Endothelial cell of umbilical vein (primary cell): ENCODE data around the gene SLC46A2. TPM values are rescaled to one million over a fixed set of nuclear protein-coding genes. Genes with fewer than 3 reads are reported as not detected.

Experiments
- BruUV-seq: library from RNA; stranded (reverse); fragments of 400-500 nt; replicated peaks from 2 replicates; lab custom pipeline; 2021; lab: Mats Ljungman, UMichigan
- CTCF ChIA-PET: fragments of 300-600, 350-600 bp; sonication (Branson Sonifier 250); formaldehyde crosslinking; loops from one replicate; lab custom pipeline; 2021; ENCODE audit warnings: antibody characterized with exemption, inconsistent platforms; lab: Charles Lee
- POLR2A ChIA-PET: fragments of 300-600, 350-600 bp; sonication (Branson Sonifier 250); formaldehyde crosslinking; loops from one replicate; lab custom pipeline; 2021; ENCODE audit warnings: antibody characterized with exemption, inconsistent platforms; lab: Charles Lee
- DNase-seq: peaks from one replicate; pipeline ENCODE4 v3.0.0-alpha.2; 2011; ENCODE audit warnings: low read depth, low spot score
- FAIRE-seq: peaks from 2 replicates; lab custom pipeline; 2011; peaks lifted over from hg19 to GRCh38; lab: Jason Lieb, UNC
- H2AFZ ChIP-seq: 2 replicates; pipeline ENCODE4 v1.6.0; 2012; ENCODE audit warnings: low read depth, low read length, control low read depth, inconsistent platforms
- H3K27ac ChIP-seq: 2 replicates; pipeline ENCODE4 v1.5.1; 2011; ENCODE audit warnings: low read depth, mild to moderate bottlenecking, control low read depth, low read length, moderate library complexity; ENCODE audit not compliant: insufficient read depth
- H3K27me3 ChIP-seq, 2 experiments: 2 replicates each; pipeline versions ENCODE4 v1.6.0 to v1.6.1; 2011; ENCODE audit warnings: low read length in 2 of 2, mixed read lengths in 1 of 2; ENCODE audit not compliant: control insufficient read depth in 2 of 2, insufficient read depth in 2 of 2
- H3K36me3 ChIP-seq, 2 experiments: 2 replicates in 1 of 2; 3 replicates in 1 of 2; pipeline ENCODE4 v1.5.1; 2011; ENCODE audit warnings: low read length in 2 of 2, mild to moderate bottlenecking in 1 of 2, moderate library complexity in 1 of 2; ENCODE audit not compliant: control insufficient read depth in 2 of 2, insufficient read depth in 2 of 2; ENCODE audit errors: extremely low read depth in 1 of 2
- H3K4me1 ChIP-seq: 3 replicates; pipeline ENCODE4 v1.5.1; 2011; ENCODE audit warnings: mild to moderate bottlenecking, low read length; ENCODE audit not compliant: control insufficient read depth, insufficient read depth; ENCODE audit errors: extremely low read depth
- H3K4me2 ChIP-seq: 2 replicates; pipeline ENCODE4 v1.6.1; 2011; ENCODE audit warnings: low read length, control low read depth, mixed read lengths; ENCODE audit not compliant: insufficient read depth
- H3K4me3 ChIP-seq, 3 experiments: fragments of 200-600 bp in 1 of 3; sonication (generic), shearing (Covaris generic) in 1 of 3; replicated peaks in 1 of 3; 2 replicates each; pipeline ENCODE4 v1.5.1; 2011 to 2016; ENCODE audit warnings: control low read depth in 3 of 3, low read length in 3 of 3, mild to moderate bottlenecking in 2 of 3, inconsistent platforms in 1 of 3, low read depth in 1 of 3, moderate library complexity in 1 of 3; ENCODE audit not compliant: insufficient read depth in 1 of 3
- H3K79me2 ChIP-seq: 2 replicates; pipeline ENCODE4 v1.6.0; 2012; ENCODE audit warnings: low read length, inconsistent platforms; ENCODE audit not compliant: control insufficient read depth, insufficient read depth
- H3K9ac ChIP-seq: replicated peaks from 2 replicates; pipeline ENCODE3; 2011; ENCODE audit warnings: low read length, control low read depth; ENCODE audit not compliant: insufficient read depth; ENCODE audit errors: extremely low read depth
- H3K9me1 ChIP-seq: replicated peaks from 3 replicates; pipeline ENCODE4 v1.6.0; 2011; ENCODE audit warnings: mild to moderate bottlenecking, low read length; ENCODE audit not compliant: control insufficient read depth, insufficient read depth; ENCODE audit errors: extremely low read depth
- H3K9me3 ChIP-seq: replicated peaks from 2 replicates; pipeline ENCODE4 v1.5.1; 2012; ENCODE audit warnings: low read length, inconsistent platforms; ENCODE audit not compliant: control insufficient read depth, insufficient read depth
- H4K20me1 ChIP-seq: replicated peaks from 2 replicates; pipeline ENCODE3; 2011; ENCODE audit warnings: mild to moderate bottlenecking, low read length; ENCODE audit not compliant: control insufficient read depth, insufficient read depth; ENCODE audit errors: extremely low read depth
- CTCF ChIP-seq, 2 donors: IDR thresholded peaks; 1 replicate in 1 of 2; 2 replicates in 1 of 2; pipeline ENCODE4 v1.5.1; 2011; ENCODE audit warnings: low read length in 2 of 2, mild to moderate bottlenecking in 2 of 2, moderate library complexity in 2 of 2, control low read depth in 1 of 2, inconsistent platforms in 1 of 2, low read depth in 1 of 2; ENCODE audit not compliant: insufficient read depth in 1 of 2; ENCODE audit errors: extremely low read depth in 1 of 2
- EZH2 ChIP-seq: IDR thresholded peaks from 2 replicates; pipeline ENCODE4 v1.6.1; 2012; ENCODE audit warnings: borderline replicate concordance, low read depth, mild to moderate bottlenecking, moderate library complexity, low read length, inconsistent platforms; ENCODE audit not compliant: severe bottlenecking
- FOS ChIP-seq: IDR thresholded peaks from 2 replicates; pipeline ENCODE4 v1.6.1; 2011; ENCODE audit warnings: mild to moderate bottlenecking, low read length, moderate library complexity, borderline replicate concordance; ENCODE audit not compliant: insufficient read depth
- GATA2 ChIP-seq: IDR thresholded peaks from 2 replicates; pipeline ENCODE4 v1.7.0; 2011; ENCODE audit warnings: low read depth, mild to moderate bottlenecking, moderate library complexity, mixed read lengths, low read length; ENCODE audit not compliant: insufficient read length, insufficient read depth
- JUN ChIP-seq: IDR thresholded peaks from 2 replicates; pipeline ENCODE4 v1.6.1; 2011; ENCODE audit warnings: borderline replicate concordance, low read depth; ENCODE audit not compliant: insufficient read length, insufficient read depth
- MAX ChIP-seq: IDR thresholded peaks from 2 replicates; pipeline ENCODE4 v1.6.1; 2011; ENCODE audit not compliant: insufficient read depth, insufficient read length
- MYC ChIP-seq: IDR thresholded peaks from one replicate; pipeline ENCODE4 v1.6.1; 2011; ENCODE audit warnings: mild to moderate bottlenecking, low read depth, low read length
- POLR2A ChIP-seq: IDR thresholded peaks from 2 replicates; pipeline ENCODE4 v1.6.1; 2012; ENCODE audit warnings: low read depth, mild to moderate bottlenecking, control low read depth, low read length
- POLR2AphosphoS5 ChIP-seq: IDR thresholded peaks from 2 replicates; pipeline ENCODE4 v1.6.1; 2012; ENCODE audit warnings: low read depth, mild to moderate bottlenecking, control low read depth, low read length, moderate library complexity; ENCODE audit not compliant: insufficient read depth
- dilution Hi-C: fragments of 300-500 bp; cut with MboI; formaldehyde crosslinking; loops from one replicate; pipeline ENCODE4 v1.15.0; 2019; ENCODE audit warnings: low sequenced_read_pairs; ENCODE audit not compliant: extremely low pct_ligation_motif_present
- intact Hi-C: fragments of 100-400 bp; cut with micrococcal nuclease; formaldehyde crosslinking; loops from one replicate; pipeline ENCODE4 v1.10.0; 2022
- polyA plus RNA-seq, 4 experiments: library from polyadenylated mRNA; depleted of rRNA in 3 of 4; stranded (reverse) in 3 of 4; unstranded in 1 of 4; fragments of >200 nt; gene quantifications; 2 replicates each; pipeline versions ENCODE4 v1.2.1 to v1.2.3, GENCODE V29; 2011 to 2012; ENCODE audit warnings: missing spikeins in 1 of 4
- total RNA-seq: library from RNA; stranded (reverse); gene quantifications from 2 replicates; pipeline ENCODE4 v1.2.3, GENCODE V29; 2021

SLC46A2 gene
- total and polyA plus RNA-seq, 2 donors (not counting 3 experiments of a cell fraction or from before 2014, with no cell fraction given): not detected

- dilution Hi-C loops (no loop called here), intact Hi-C loops (loop anchor here (1.0 to 5.0 kb wide), 2 partner anchors 58 to 267 kb away; no protein-coding TSS in a partner anchor)
- Histone ChIP-seq H3K9me1 (no peaks in the 10 kb centered on the region), H3K4me2 (peak overlapping the region; percentile 42), H3K27ac (no peak overlapping the region), H3K4me3 (no peak overlapping the region), H3K9me3 (no peaks in the 10 kb centered on the region), H2AFZ (no peak overlapping the region), H3K36me3 (no peaks in the 10 kb centered on the region), H4K20me1 (no peaks in the 10 kb centered on the region), H3K79me2 (no peaks in the 10 kb centered on the region), H3K9ac (no peak overlapping the region), H3K27me3 (no peaks in the 10 kb centered on the region), H3K4me1 (peaks cover 5% of the 10 kb centered on the region)
- DNase-seq (peak; percentile 71), FAIRE-seq (peak; percentile 86)
- no TSS peak for BruUV-seq
- ChIA-PET CTCF (interaction anchor here (0.6 to 6.5 kb wide), 23 partner anchors 10 to 126 kb away, joined by 3 to 263 read pairs (median 4); no protein-coding TSS in a partner anchor), POLR2A (no interaction called here)
- no peak for TF ChIP-seq JUN
- TF ChIP-seq CTCF (IDR thresholded peaks at IDR 0.05; ENCODE audit: extremely low read depth in 1 of 2, insufficient read depth in 1 of 2, low read depth in 1 of 2, low read length in 2 of 2): peak; percentile 92 to 98
These were observed 45.7 kb downstream of the SLC46A2 start for GRCh38 chr9:112844771-112845542.

- Histone ChIP-seq H4K20me1 (no peaks in the 10 kb centered on the region), H3K9me3 (no peaks in the 10 kb centered on the region), H3K79me2 (no peaks in the 10 kb centered on the region), H3K36me3 (no peaks in the 10 kb centered on the region), H3K9me1 (no peaks in the 10 kb centered on the region), H3K4me2 (no peak overlapping the region), H3K4me1 (no peaks in the 10 kb centered on the region), H3K27ac (no peak overlapping the region), H3K4me3 (no peak overlapping the region), H2AFZ (no peak overlapping the region), H3K9ac (no peak overlapping the region), H3K27me3 (no peaks in the 10 kb centered on the region)
- CTCF ChIA-PET: interaction anchor here (0.8 to 6.5 kb wide), 2 partner anchors 45 to 62 kb away, joined by 3 to 263 read pairs; no protein-coding TSS in a partner anchor
- no peak for DNase-seq
- intact Hi-C loops: loop anchor here (5.0 kb wide), 1 partner anchor 270 kb away; no protein-coding TSS in a partner anchor
- POLR2A ChIA-PET: no interaction called here
- no TSS peak for BruUV-seq
- dilution Hi-C loops: no loop called here
- no peak for TF ChIP-seq EZH2
- TF ChIP-seq FOS: no peak
- TF ChIP-seq POLR2A: no peak
- no peak for TF ChIP-seq JUN
- TF ChIP-seq POLR2AphosphoS5: no peak
- no peak for TF ChIP-seq GATA2
- TF ChIP-seq MAX: no peak
- no peak for TF ChIP-seq MYC
- TF ChIP-seq CTCF (IDR thresholded peaks at IDR 0.05; ENCODE audit: extremely low read depth in 1 of 2, insufficient read depth in 1 of 2, low read depth in 1 of 2, low read length in 2 of 2): no peak
- no peak for FAIRE-seq
These were observed 48.1 kb downstream of the SLC46A2 start for GRCh38 chr9:112842555-112842954.
